GM21723 (cell line): ENCODE data around the gene AGPAT3.

Experiments
- ATAC-seq: cut with Tn5 transposase; IDR thresholded peaks from one replicate; pipeline ENCODE4 v1.9.1; 2021; ENCODE audit warnings: mild to moderate bottlenecking, moderate library complexity; ENCODE audit not compliant: unreplicated experiment

Gene AGPAT3

DNA sequence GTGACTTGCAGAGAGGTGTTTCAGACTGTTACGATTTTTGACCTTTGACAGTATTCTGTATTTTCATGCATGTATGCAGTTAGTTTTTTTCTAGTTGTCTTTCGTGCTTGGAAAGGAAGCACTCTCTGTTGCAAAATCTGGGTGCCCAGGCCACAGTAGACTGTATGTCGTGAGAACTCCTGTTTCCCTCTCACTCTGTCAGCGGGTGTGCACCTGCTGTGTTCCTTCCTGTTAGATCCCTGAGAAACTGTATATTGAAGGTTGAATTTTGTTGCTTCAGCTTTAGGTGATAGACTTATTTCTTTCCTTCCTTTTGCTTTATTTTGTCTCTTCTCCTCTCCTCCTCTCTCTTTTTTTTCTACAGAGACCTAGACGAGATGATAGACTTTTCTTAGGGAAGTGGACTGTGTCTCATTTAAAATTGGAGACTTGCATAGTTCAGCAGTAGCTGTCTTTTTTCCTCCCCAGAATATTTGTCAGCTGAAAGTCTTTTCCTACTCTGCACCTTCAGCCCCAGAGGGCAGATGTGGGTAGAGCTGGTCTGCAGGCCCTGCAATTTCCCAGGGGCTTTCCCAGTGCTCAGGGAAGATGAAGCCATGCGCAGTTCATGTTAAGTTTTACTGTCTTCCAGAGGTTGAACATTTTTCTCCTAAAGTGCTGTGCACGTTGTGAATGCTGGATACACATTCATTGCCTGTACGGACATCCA lies 148.5 kb downstream of the AGPAT3 start:
- ATAC-seq, result no peak

DNA sequence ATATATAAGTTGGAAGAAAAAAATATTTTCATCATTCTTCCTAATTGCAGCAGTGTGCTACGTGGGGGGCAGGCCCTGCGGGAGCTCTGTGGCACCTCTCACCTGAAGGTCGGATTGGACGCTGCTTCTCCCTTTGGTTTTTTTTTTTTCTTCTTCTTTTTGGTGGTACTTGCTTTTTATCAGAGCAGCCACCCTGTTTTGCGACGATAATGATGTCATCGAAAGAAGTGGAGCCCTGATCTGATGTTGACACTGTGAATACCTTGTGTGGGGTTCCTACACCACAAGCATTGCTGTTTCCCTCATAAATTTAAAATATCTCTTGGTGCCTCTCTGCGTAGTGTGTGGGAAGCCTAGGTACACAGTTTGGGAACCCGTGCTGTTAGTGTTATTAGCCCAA lies 152.6 kb downstream of the AGPAT3 start:
- ATAC-seq, result no peak

DNA sequence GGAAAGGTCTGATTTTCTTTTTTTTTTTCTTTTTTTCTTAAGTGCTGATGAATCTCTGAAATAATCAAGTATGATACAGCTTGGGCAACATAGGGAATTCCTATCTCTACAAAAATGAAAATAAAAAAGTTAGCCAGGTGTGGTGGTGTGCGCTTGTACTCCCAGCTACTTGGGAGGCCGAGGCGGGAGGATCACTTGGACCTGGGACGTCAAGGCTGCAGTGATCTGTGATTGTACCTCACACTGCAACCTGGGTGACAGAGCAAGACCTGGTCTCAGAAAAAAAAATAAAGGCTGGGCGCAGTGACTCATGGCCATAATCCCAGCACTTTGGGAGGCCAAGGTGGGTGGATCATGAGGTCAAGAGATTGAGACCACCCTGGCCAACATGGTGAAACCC lies 153.1 kb downstream of the AGPAT3 start:
- ATAC-seq, result no peak

DNA sequence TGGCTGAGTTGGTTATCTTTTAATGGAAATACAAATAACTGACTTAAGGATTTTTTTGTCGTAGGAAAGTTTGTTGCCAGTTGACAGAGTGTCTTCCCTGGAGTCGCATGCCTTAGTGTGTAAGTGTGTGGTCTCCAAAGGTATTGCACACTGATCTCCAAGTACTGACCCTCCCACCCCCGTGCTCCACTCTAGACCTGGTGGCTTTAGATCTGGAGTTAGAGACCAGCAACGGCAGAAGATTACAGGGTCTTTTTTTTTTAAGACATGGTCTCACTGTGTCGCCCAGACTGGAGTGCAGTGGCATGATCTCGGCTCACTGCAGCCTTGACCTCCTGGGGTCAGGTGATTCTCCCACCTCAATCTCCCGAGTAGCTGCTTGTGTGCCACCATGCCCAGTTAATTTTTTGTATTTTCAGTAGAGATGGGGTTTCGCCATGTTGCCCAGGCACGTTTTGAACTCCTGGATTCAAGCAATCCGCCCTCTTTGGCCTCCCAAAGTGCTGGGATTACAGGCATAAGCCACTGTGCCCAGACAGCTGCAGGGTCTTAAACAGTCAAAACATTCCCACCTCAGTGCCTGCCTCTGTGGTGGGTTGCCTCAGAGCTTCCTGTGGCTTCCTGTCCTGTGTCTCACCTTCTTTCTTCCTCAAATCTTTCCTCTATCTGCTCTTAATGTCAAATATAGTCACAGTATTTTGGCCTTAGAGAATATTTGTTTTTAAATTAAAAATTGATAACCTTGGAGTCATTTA lies 154.0 kb downstream of the AGPAT3 start:
- no peak for ATAC-seq

DNA sequence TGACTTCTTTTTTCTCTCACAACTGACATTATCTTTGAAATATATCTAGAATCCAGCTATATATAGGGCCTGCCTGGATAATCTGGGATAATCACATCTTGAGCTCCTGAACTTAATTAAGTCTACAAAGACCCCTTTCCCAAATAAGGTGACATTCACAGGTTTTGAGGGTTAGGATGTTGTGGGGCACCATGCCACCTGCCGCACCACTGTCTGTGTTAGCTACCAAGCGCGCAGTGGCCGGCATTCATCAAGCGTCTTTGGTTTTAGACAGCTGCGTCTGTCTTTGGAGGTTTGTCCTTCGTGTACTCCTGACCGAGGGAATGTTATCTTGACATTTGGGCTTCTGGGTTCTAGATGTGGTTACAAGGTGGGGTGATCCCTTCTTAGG lies 154.5 kb downstream of the AGPAT3 start:
- ATAC-seq, result no peak

DNA sequence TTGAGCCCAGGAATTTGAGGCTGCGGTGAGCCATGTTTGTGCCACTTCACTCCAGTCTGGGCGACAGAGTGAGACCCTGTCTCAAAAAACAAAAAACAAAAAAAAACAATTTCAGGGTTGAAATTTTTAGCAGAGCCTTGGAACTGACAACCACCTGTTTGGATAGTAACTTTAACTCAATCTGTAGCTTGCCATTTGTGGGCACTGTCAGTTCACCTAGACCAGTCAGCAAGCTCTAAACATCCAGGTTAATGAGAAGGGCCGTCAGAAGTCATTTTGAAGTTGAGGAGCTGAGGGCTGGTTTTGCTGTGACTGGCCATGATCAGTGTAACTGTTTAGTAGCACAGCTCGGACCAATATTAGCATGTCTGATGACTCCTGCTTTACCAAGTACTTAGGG lies 155.5 kb downstream of the AGPAT3 start:
- no peak for ATAC-seq

DNA sequence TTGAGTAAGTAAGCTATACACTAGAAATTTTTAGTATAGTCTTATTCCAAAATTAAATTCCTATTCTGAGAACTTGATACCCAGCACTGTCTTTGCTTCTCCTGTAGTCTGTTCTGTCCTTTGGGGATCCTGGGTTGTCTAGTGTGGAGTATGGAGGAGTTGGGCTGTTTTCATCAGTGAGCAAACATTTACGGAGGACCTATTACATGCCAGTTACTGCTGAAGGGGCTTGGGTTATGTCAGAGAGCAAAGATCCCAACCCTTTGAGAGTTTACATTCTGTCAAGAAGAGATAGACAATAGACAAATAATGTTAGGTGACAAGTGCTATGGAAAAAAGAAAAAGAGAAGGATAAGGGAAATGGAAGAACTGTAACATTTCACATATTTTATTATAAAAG lies 156.0 kb downstream of the AGPAT3 start:
- no peak for ATAC-seq

DNA sequence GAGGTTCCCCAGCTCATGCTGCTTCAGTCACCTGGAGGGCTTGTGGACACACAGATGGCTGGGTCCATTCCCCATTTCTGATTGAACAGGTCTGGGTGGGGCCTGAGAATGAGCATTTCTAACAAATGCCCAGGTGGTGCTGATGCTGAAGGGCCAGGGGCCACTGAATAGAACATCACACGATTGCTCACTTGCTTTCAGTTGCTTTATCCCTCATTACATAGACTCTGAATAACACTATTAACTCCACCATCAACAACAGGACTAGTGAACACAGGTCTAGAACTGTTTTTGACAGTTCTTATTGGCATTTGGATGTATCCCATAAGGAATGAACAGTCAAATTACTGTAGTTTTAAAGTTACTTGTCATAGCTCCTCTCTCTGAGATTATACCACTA lies 159.2 kb downstream of the AGPAT3 start:
- no peak for ATAC-seq

DNA sequence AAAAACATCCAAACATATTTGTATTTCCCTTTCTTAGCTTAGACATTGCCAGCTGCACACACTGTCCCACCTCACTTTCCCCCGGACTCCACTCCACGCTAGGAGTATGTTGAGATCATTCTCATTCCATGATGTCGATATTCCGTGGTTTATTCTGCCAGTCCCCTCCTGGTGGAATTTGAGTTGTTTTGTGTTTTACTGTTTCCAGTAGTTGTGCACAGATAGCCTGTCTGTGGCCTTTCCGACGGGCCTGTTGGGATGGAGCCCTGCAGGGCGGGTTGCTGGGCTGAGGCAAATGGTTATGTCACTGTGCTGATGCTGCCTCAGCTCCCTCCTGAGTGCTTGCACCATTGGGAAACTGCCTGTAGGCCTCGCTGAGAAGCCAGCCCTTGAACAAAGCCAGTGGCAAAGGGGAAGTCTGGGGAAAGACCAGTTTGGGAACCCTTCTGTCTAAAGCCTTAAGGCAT lies 159.9 kb downstream of the AGPAT3 start:
- ATAC-seq, result no peak

DNA sequence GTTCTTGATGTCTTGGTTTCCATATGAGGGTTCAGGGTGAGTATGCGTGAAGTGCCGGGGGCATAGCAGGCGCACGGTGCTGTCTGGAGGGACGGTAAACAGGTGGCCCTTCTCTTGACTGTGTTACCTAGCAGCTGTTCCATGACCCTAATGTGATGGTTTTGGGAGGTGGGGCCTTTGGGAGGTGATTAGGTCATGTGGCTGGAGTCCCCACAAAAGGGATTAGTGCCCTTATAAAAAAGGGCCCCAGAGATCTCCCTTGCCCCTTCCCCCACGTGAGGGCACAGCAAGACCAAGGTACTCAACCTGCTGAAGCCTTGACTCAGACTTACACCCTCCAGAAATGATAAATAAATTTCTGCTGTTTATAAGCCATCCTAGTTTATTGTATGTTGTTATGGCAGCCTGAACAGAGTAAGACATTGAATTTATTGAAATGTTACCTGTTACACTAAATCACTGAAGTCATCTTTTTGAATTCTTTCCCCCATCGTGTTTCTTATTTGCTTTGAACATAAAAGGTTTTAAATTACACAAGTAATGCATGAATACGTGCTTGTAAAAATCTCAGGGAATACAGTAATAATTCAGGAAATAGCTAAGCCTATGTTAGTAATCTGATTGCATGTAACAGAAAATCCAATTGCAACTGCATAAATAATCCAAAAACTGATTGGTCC lies 162.7 kb downstream of the AGPAT3 start:
- no peak for ATAC-seq

DNA sequence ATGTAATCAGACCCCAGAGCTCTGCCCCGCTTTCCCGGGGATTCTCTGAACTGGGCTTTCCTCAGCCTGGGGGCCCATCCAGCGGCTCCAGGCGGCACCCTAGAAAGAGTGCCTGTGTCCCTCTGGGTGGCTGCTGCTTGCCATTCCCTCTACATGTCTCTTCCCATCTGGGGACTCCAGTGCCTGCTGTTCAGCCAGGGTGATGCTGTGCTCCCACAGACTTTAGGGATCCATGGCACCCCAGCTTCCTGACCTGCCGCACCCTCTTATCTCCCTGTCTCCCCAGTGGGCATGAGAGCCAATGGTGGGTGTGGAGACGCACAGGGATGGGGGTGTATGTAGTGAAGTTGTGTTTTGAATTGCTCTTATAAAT lies 163.2 kb downstream of the AGPAT3 start:
- no peak for ATAC-seq

DNA sequence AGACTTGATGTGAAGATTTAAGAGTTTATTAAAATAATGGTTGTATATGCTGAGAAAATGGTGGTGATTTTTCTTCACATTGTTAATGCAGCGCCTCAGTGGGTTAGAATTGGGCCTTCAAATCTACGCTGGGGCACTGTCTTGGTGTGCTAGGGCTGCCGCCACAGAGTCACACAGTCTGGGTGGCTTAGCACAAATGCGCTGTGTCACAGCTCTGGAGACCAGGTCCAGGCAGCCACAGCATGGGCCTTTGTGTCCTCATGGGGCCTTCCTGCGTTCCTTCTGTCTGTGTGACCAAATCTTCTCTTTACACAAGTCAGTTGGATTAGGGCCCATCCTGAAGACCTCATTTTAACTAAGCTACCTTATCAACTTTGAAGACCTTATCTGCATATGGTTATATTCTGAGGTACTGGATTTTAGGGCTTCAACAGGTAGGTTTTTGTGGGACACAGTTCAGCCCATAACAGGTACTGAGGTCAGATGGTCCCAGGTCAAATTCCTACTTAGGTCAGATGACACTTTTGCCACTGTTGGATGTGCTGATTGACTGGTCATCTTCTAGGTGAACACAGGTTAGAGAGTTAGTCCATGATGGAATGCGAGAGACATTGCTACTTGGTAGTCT lies 164.6 kb downstream of the AGPAT3 start:
- ATAC-seq, result no peak

DNA sequence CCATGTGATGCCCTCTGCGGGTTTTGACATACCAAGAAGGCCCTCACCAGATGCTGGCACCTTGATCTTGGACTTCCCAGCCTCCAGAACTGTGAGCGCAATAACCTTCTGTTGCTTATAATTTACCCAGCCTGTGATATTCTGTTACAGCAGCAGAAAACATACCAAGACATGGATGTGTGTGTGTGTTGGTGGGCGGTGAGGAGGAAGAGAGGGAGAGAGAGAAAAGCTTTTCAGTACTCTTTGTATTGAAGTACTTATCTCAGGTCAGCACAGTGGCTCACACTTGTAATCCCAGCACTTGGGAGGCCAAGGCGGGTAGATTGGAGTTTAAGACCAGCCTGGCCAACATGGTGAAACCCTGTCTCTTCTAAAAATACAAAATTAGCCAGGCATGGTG lies 170.2 kb downstream of the AGPAT3 start:
- ATAC-seq, result no peak
